SK-N-MC (cell line): ENCODE measurements around the gene ELN.

Experiments
- DNase-seq: peaks from one replicate; pipeline ENCODE4 v3.0.0-alpha.2; 2011; ENCODE audit warnings: low read depth, low spot score
- H3K27ac ChIP-seq: fragments of 200-600 bp; sonication (generic); 2 replicates; pipeline ENCODE4 v1.5.1; 2016; ENCODE audit warnings: mixed run types
- H3K36me3 ChIP-seq: fragments of 200-600 bp; sonication (generic); 2 replicates; pipeline ENCODE4 v1.6.1; 2017; ENCODE audit warnings: antibody characterized with exemption, low read length, mixed read lengths; ENCODE audit not compliant: insufficient read depth
- H3K4me3 ChIP-seq: fragments of 200-600 bp; sonication (generic); 2 replicates; pipeline ENCODE4 v1.5.1; 2016
- H3K9ac ChIP-seq: fragments of 200-600 bp; sonication (generic); 2 replicates; pipeline ENCODE4 v1.8.0; 2017; ENCODE audit warnings: mixed run types, mixed read lengths; ENCODE audit not compliant: insufficient read length
- H3K9me3 ChIP-seq: fragments of 200-600 bp; sonication (generic); 2 replicates; pipeline ENCODE4 v1.6.1; 2017; ENCODE audit warnings: low read depth, mild to moderate bottlenecking, antibody characterized with exemption, low read length, moderate library complexity, mixed read lengths
- EZH2 ChIP-seq: fragments of 200-600 bp; sonication (generic); IDR thresholded peaks from one replicate; pipeline ENCODE4 v1.6.1; 2017; ENCODE audit warnings: antibody characterized with exemption
- FOXP2 ChIP-seq: optimal IDR thresholded peaks from 2 replicates; pipeline ENCODE3; 2011; ENCODE audit warnings: mild to moderate bottlenecking, moderate library complexity; ENCODE audit not compliant: insufficient read depth; ENCODE audit errors: extremely low read length, control extremely low read depth
- POLR2AphosphoS5 ChIP-seq: IDR thresholded peaks from 2 replicates; pipeline ENCODE4 v1.6.1; 2012; ENCODE audit warnings: mild to moderate bottlenecking, low read depth, low read length, borderline replicate concordance

ELN gene

GRCh38 chr7:73995821-73996511 is 32.0 kb upstream of the ELN start:
- TF ChIP-seq FOXP2 (no peak), EZH2 (no peak), POLR2AphosphoS5 (no peak)

GRCh38 chr7:73997056-73997455 is 30.9 kb upstream of the ELN start:
- no peaks in the 10 kb centered on the region for H3K36me3 ChIP-seq
- no peak overlapping the region for H3K27ac ChIP-seq
- TF ChIP-seq EZH2 (no peak), FOXP2 (no peak), POLR2AphosphoS5 (no peak)
- H3K4me3 ChIP-seq, result no peak overlapping the region
- H3K9ac ChIP-seq, result no peak overlapping the region
- H3K9me3 ChIP-seq, result no peaks in the 10 kb centered on the region
- DNase-seq, result no peak

More at GRCh38 chr7:73995821-73996511, 32.0 kb upstream of the ELN start:
- Histone ChIP-seq H3K27ac (no peak overlapping the region), H3K9me3 (no peaks in the 10 kb centered on the region), H3K9ac (no peak overlapping the region), H3K36me3 (no peaks in the 10 kb centered on the region), H3K4me3 (no peak overlapping the region)
- DNase-seq, result no peak

GRCh38 chr7:73999664-74000435 is 28.1 kb upstream of the ELN start:
- no peak for DNase-seq

GRCh38 chr7:74000489-74001149 is 27.4 kb upstream of the ELN start:
- H3K4me3 ChIP-seq, result no peak overlapping the region
- no peaks in the 10 kb centered on the region for H3K9me3 ChIP-seq
- H3K9ac ChIP-seq, result no peak overlapping the region
- no peak for DNase-seq
- H3K27ac ChIP-seq, result no peak overlapping the region
- TF ChIP-seq EZH2 (no peak), POLR2AphosphoS5 (no peak), FOXP2 (no peak)
- H3K36me3 ChIP-seq, result no peaks in the 10 kb centered on the region

More at GRCh38 chr7:73999664-74000435, 28.1 kb upstream of the ELN start:
- no peaks in the 10 kb centered on the region for H3K9me3 ChIP-seq
- H3K9ac ChIP-seq, result no peak overlapping the region
- H3K4me3 ChIP-seq, result no peak overlapping the region
- H3K27ac ChIP-seq, result no peak overlapping the region
- H3K36me3 ChIP-seq, result no peaks in the 10 kb centered on the region
- no peak for TF ChIP-seq POLR2AphosphoS5
- no peak for TF ChIP-seq FOXP2
- no peak for TF ChIP-seq EZH2

GRCh38 chr7:74001150-74001494 is 26.9 kb upstream of the ELN start:
- Histone ChIP-seq H3K9ac (no peak overlapping the region), H3K9me3 (no peaks in the 10 kb centered on the region), H3K36me3 (no peaks in the 10 kb centered on the region), H3K27ac (no peak overlapping the region), H3K4me3 (no peak overlapping the region)
- no peak for TF ChIP-seq EZH2
- TF ChIP-seq POLR2AphosphoS5, result no peak
- TF ChIP-seq FOXP2, result no peak
- DNase-seq, result no peak

GRCh38 chr7:74002474-74003017 is 25.4 kb upstream of the ELN start:
- no peaks in the 10 kb centered on the region for H3K9me3 ChIP-seq
- no peak overlapping the region for H3K4me3 ChIP-seq
- no peak overlapping the region for H3K9ac ChIP-seq
- DNase-seq, result no peak
- TF ChIP-seq POLR2AphosphoS5 (no peak), EZH2 (no peak), FOXP2 (no peak)
- no peaks in the 10 kb centered on the region for H3K36me3 ChIP-seq
- no peak overlapping the region for H3K27ac ChIP-seq

GRCh38 chr7:74003621-74004020 is 24.4 kb upstream of the ELN start:
- no peak for DNase-seq
- no peak overlapping the region for H3K4me3 ChIP-seq
- TF ChIP-seq POLR2AphosphoS5 (no peak), FOXP2 (no peak), EZH2 (no peak)
- no peaks in the 10 kb centered on the region for H3K36me3 ChIP-seq
- no peak overlapping the region for H3K27ac ChIP-seq
- H3K9me3 ChIP-seq, result no peaks in the 10 kb centered on the region
- no peak overlapping the region for H3K9ac ChIP-seq

- no peak for TF ChIP-seq POLR2AphosphoS5
- no peak for TF ChIP-seq FOXP2
- no peak for TF ChIP-seq EZH2
- Histone ChIP-seq H3K36me3 (no peaks in the 10 kb centered on the region), H3K4me3 (no peak overlapping the region), H3K9me3 (no peaks in the 10 kb centered on the region), H3K9ac (no peak overlapping the region), H3K27ac (no peak overlapping the region)
- DNase-seq, result no peak
Measured at GRCh38 chr7:74006032-74006431, 21.9 kb upstream of the ELN start.
